ENCODE results near the gene TUSC7.
A peak's percentile ranks its signal among the peaks of the same experiment; 100 is the strongest.

The TUSC7 gene

GRCh38 chr3:116709479-116709878, at the start of gene TUSC7:
Gene TUSC7, plus strand, starts transcription at chr3:116709779.
- no peak for DNase-seq

GRCh38 chr3:116661196-116661595, 48.4 kb upstream of the TUSC7 start:
- DNase-seq, result no peak

- no peak for DNase-seq
Measured at GRCh38 chr3:116663161-116664110, 46.1 kb upstream of the TUSC7 start.

GRCh38 chr3:116667324-116667723, 42.3 kb upstream of the TUSC7 start:
- no peak for DNase-seq

- DNase-seq, result no peak
Measured at GRCh38 chr3:116667791-116668190, 41.8 kb upstream of the TUSC7 start.

- DNase-seq, result no peak
Measured at GRCh38 chr3:116669576-116669975, 40.0 kb upstream of the TUSC7 start.

- no peak for DNase-seq
Measured at GRCh38 chr3:116671151-116671550, 38.4 kb upstream of the TUSC7 start.

- DNase-seq, result no peak
Measured at GRCh38 chr3:116678853-116679252, 30.7 kb upstream of the TUSC7 start.

- no peak for DNase-seq
Measured at GRCh38 chr3:116691041-116691440, 18.5 kb upstream of the TUSC7 start.

GRCh38 chr3:116701070-116701469, 8.5 kb upstream of the TUSC7 start:
- no peak for DNase-seq

- no peak for DNase-seq
Measured at GRCh38 chr3:116702334-116702733, 7.2 kb upstream of the TUSC7 start.

- no peak for DNase-seq
Measured at GRCh38 chr3:116707531-116707930, 2.0 kb upstream of the TUSC7 start.

GRCh38 chr3:116716490-116716889, 6.9 kb downstream of the TUSC7 start:
- no peak for DNase-seq

GRCh38 chr3:116717566-116717965, 8.0 kb downstream of the TUSC7 start:
- no peak for DNase-seq

GRCh38 chr3:116728454-116728853, 18.9 kb downstream of the TUSC7 start:
- DNase-seq, result no peak

- no peak for DNase-seq
Measured at GRCh38 chr3:116734243-116734642, 24.7 kb downstream of the TUSC7 start.

- DNase-seq, result no peak
Measured at GRCh38 chr3:116739678-116740077, 30.1 kb downstream of the TUSC7 start.

- DNase-seq, result no peak
Measured at GRCh38 chr3:116740293-116740692, 30.7 kb downstream of the TUSC7 start.

GRCh38 chr3:116741467-116741866, 31.9 kb downstream of the TUSC7 start:
- DNase-seq, result no peak

GRCh38 chr3:116743062-116743461, 33.5 kb downstream of the TUSC7 start:
- peak; percentile 28 for DNase-seq

GRCh38 chr3:116749388-116749787, 39.8 kb downstream of the TUSC7 start:
- no peak for DNase-seq

- no peak for DNase-seq
Measured at GRCh38 chr3:116757315-116757714, 47.7 kb downstream of the TUSC7 start.

GRCh38 chr3:116759316-116759715, 49.7 kb downstream of the TUSC7 start:
- no peak for DNase-seq
